KMS-11 (cell line): ENCODE measurements around the gene PPEF1.

Experiments
- H2AFZ ChIP-seq: fragments of 200-600 bp; sonication (generic); 2 replicates; pipeline ENCODE4 v1.6.1; 2016; ENCODE audit warnings: antibody characterized with exemption, mixed run types, low read depth
- H3K27ac ChIP-seq: fragments of 200-600 bp; sonication (generic); 2 replicates; pipeline ENCODE4 v1.6.1; 2016; ENCODE audit warnings: mild to moderate bottlenecking, mixed run types
- H3K27me3 ChIP-seq: fragments of 200-600 bp; sonication (generic); 2 replicates; pipeline ENCODE4 v1.6.1; 2017; ENCODE audit warnings: mild to moderate bottlenecking, low read depth, mixed run types, moderate library complexity; ENCODE audit not compliant: insufficient read depth
- H3K36me3 ChIP-seq: fragments of 200-600 bp; sonication (generic); 2 replicates; pipeline ENCODE4 v1.6.1; 2017; ENCODE audit warnings: mild to moderate bottlenecking, mixed run types; ENCODE audit not compliant: insufficient read depth
- H3K4me1 ChIP-seq: fragments of 200-600 bp; sonication (generic); 2 replicates; pipeline ENCODE4 v1.6.1; 2016; ENCODE audit warnings: mild to moderate bottlenecking, low read depth, mixed run types; ENCODE audit not compliant: poor library complexity, severe bottlenecking
- H3K4me2 ChIP-seq: fragments of 200-600 bp; sonication (generic); 2 replicates; pipeline ENCODE4 v1.7.0; 2016; ENCODE audit warnings: mild to moderate bottlenecking, mixed run types
- H3K4me3 ChIP-seq: fragments of 200-600 bp; sonication (generic); IDR thresholded peaks from 2 replicates; pipeline ENCODE4 v1.6.1; 2017; ENCODE audit warnings: low read depth, low read length, mixed read lengths; ENCODE audit not compliant: insufficient read depth
- H3K79me2 ChIP-seq: fragments of 200-600 bp; sonication (generic); 2 replicates; pipeline ENCODE4 v1.6.1; 2016; ENCODE audit warnings: low read depth, mixed run types; ENCODE audit not compliant: insufficient read depth
- H3K9ac ChIP-seq: fragments of 200-600 bp; sonication (generic); 2 replicates; pipeline ENCODE4 v1.6.1; 2016; ENCODE audit warnings: mild to moderate bottlenecking, mixed run types
- H4K20me1 ChIP-seq: fragments of 200-600 bp; sonication (generic); 2 replicates; pipeline ENCODE4 v1.6.1; 2016; ENCODE audit warnings: mild to moderate bottlenecking, mixed run types; ENCODE audit not compliant: insufficient read depth
- TF ChIP-seq, protein P1 (sequence below): fragments of 200-600 bp; sonication (generic); conservative IDR thresholded peaks from 2 replicates; pipeline ENCODE4 v1.6.1; 2017; ENCODE audit warnings: low read depth, mild to moderate bottlenecking, antibody characterized with exemption, low read length, moderate library complexity, mixed read lengths

Gene PPEF1

DNA sequence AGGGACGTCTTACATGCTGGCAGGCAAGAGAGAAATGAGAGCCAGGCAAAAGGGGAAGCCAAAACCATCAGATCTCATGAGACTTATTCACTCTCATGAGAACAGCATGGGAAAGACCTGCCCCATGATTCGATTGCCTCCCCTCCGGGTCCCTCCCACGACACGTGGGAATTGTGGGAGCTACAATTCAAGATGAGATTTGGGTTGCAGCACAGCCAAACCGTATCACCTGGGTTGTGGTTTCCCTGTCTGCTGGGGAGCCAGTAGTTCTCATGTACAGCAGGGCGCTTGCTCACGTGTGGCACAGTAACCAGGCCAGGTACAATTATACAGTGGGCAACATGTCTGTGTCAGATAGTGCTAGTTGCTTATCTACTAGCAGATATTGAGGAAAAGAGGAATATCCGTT, 24.5 kb upstream of the PPEF1 start:
- Histone ChIP-seq H3K4me3 (no peak overlapping the region), H3K27me3 (no peaks in the 10 kb centered on the region), H3K79me2 (no peaks in the 10 kb centered on the region), H3K36me3 (no peaks in the 10 kb centered on the region), H3K4me2 (no peak overlapping the region), H3K27ac (no peak overlapping the region), H4K20me1 (no peaks in the 10 kb centered on the region), H3K9ac (no peak overlapping the region), H3K4me1 (no peaks in the 10 kb centered on the region), H2AFZ (no peak overlapping the region)
- TF ChIP-seq, protein P1, sequence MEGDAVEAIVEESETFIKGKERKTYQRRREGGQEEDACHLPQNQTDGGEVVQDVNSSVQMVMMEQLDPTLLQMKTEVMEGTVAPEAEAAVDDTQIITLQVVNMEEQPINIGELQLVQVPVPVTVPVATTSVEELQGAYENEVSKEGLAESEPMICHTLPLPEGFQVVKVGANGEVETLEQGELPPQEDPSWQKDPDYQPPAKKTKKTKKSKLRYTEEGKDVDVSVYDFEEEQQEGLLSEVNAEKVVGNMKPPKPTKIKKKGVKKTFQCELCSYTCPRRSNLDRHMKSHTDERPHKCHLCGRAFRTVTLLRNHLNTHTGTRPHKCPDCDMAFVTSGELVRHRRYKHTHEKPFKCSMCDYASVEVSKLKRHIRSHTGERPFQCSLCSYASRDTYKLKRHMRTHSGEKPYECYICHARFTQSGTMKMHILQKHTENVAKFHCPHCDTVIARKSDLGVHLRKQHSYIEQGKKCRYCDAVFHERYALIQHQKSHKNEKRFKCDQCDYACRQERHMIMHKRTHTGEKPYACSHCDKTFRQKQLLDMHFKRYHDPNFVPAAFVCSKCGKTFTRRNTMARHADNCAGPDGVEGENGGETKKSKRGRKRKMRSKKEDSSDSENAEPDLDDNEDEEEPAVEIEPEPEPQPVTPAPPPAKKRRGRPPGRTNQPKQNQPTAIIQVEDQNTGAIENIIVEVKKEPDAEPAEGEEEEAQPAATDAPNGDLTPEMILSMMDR: no peak

GRCh38 chrX:18687856-18688495, 19.5 kb upstream of the PPEF1 start:
- Histone ChIP-seq H4K20me1 (no peaks in the 10 kb centered on the region), H3K4me1 (no peaks in the 10 kb centered on the region), H2AFZ (no peak overlapping the region), H3K27ac (no peak overlapping the region), H3K4me2 (no peak overlapping the region), H3K4me3 (no peak overlapping the region), H3K79me2 (no peaks in the 10 kb centered on the region), H3K9ac (no peak overlapping the region), H3K36me3 (no peaks in the 10 kb centered on the region), H3K27me3 (no peaks in the 10 kb centered on the region)
- TF ChIP-seq, protein P1: no peak

- no peak overlapping the region for H2AFZ ChIP-seq
- no peak overlapping the region for H3K4me2 ChIP-seq
- no peak overlapping the region for H3K4me3 ChIP-seq
- H3K79me2 ChIP-seq: no peaks in the 10 kb centered on the region
- no peaks in the 10 kb centered on the region for H3K36me3 ChIP-seq
- H4K20me1 ChIP-seq: no peaks in the 10 kb centered on the region
- H3K4me1 ChIP-seq: no peaks in the 10 kb centered on the region
- TF ChIP-seq, protein P1: no peak
- no peaks in the 10 kb centered on the region for H3K27me3 ChIP-seq
- H3K27ac ChIP-seq: no peak overlapping the region
- no peak overlapping the region for H3K9ac ChIP-seq
Measured at GRCh38 chrX:18691431-18691830, 16.0 kb upstream of the PPEF1 start.

DNA sequence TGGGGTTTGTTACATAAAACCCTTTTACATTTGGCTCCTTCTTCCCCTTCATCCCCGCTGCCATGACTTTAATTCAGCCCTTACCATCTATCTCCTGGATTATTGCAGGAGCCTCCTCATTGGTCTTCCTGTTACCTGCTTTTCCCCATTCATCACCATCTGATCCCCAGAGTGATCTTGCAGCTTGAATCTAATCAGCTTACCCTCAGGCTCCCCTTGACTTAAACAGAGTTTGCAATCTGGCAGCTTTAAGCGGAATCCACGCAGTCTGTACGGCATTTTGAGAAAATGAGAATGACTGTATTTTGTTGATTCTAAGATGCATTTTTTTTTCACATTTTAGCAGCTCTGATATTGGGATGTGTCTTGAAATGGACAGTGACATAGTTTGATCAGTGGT, 14.9 kb upstream of the PPEF1 start:
- no peaks in the 10 kb centered on the region for H3K27me3 ChIP-seq
- H2AFZ ChIP-seq: no peak overlapping the region
- no peak overlapping the region for H3K9ac ChIP-seq
- H3K79me2 ChIP-seq: no peaks in the 10 kb centered on the region
- no peak overlapping the region for H3K27ac ChIP-seq
- TF ChIP-seq, protein P1: no peak
- H4K20me1 ChIP-seq: no peaks in the 10 kb centered on the region
- H3K36me3 ChIP-seq: no peaks in the 10 kb centered on the region
- H3K4me2 ChIP-seq: no peak overlapping the region
- no peaks in the 10 kb centered on the region for H3K4me1 ChIP-seq
- H3K4me3 ChIP-seq: no peak overlapping the region
